ENCODE data around the gene FANCC. TPM values are rescaled to one million over a fixed set of nuclear protein-coding genes. Genes with fewer than 3 reads are reported as not detected.

The FANCC gene
- total and polyA plus RNA-seq, 2 of the 13 experiments (the other 11 are each of a cell fraction or from before 2014, with no cell fraction given) = 7.4 to 8.6 TPM

- TF ChIP-seq STAT6 (CRISPR knock-in tag; IDR thresholded peaks at IDR 0.05; ENCODE audit: borderline replicate concordance) (no peak), ZSCAN30 (CRISPR knock-in tag; IDR thresholded peaks at IDR 0.05) (no peak), ZHX2 (IDR thresholded peaks at IDR 0.05; ENCODE audit: low read depth) (no peak), ZHX2 (CRISPR knock-in tag; IDR thresholded peaks at IDR 0.05; ENCODE audit: borderline replicate concordance) (no peak), RFX5 (IDR thresholded peaks at IDR 0.05; ENCODE audit: low read depth, low read length) (no peak), ZNF660 (CRISPR knock-in tag; IDR thresholded peaks at IDR 0.05; ENCODE audit: borderline replicate concordance, low read depth) (no peak)
These were observed 102.1 kb downstream of the FANCC start (continued) for GRCh38 chr9:95215336-95215898.
